ENCODE data around the gene KHNYN.

The KHNYN gene

GRCh38 chr14:24418492-24418873 is 11.3 kb upstream of the KHNYN start:
- TF ChIP-seq PAX5 (IDR thresholded peaks at IDR 0.05; ENCODE audit: insufficient read depth, low read length, severe bottlenecking) (no peak), TAF1 (IDR thresholded peaks at IDR 0.05; ENCODE audit: low read depth, low read length) (no peak), POU2F2 (IDR thresholded peaks at IDR 0.05; ENCODE audit: low read depth, low read length) (no peak), SPI1 (IDR thresholded peaks at IDR 0.05; ENCODE audit: low read depth, low read length) (no peak), POLR2AphosphoS5 (IDR thresholded peaks at IDR 0.05; ENCODE audit: low read depth, low read length) (no peak), POLR2A (IDR thresholded peaks at IDR 0.05; ENCODE audit: low read depth, low read length) (no peak)
- no peak for DNase-seq (ENCODE audit: insufficient read length, low spot score)
- FAIRE-seq = no peak

DNA sequence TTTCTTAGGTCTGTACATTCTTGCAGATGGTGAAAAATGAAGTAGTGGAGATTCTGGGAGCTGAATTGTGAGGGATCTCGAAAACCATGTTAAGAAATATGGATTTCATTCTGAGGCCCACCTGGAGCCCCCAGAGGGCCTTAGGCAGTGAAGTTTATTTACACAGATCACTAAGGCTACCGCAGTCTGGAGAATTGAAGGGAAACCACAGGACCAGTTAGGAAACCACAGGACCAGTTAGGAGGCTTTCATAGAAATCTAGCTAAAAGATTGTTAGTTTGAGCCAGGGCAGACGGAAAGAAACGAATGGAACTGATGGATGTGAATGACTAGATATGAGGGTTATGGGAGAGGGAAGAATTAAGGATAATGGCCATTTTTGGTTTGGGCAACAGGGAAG is 7.5 kb upstream of the KHNYN start:
- FAIRE-seq (no peak), DNase-seq (ENCODE audit: insufficient read length, low spot score) (no peak)
- TF ChIP-seq POLR2A (IDR thresholded peaks at IDR 0.05; ENCODE audit: low read depth, low read length) (no peak), POLR2AphosphoS5 (IDR thresholded peaks at IDR 0.05; ENCODE audit: low read depth, low read length) (no peak), SPI1 (IDR thresholded peaks at IDR 0.05; ENCODE audit: low read depth, low read length) (no peak), PAX5 (IDR thresholded peaks at IDR 0.05; ENCODE audit: insufficient read depth, low read length, severe bottlenecking) (no peak), POU2F2 (IDR thresholded peaks at IDR 0.05; ENCODE audit: low read depth, low read length) (no peak), TAF1 (IDR thresholded peaks at IDR 0.05; ENCODE audit: low read depth, low read length) (no peak)

- FAIRE-seq = peak; percentile 74
- no peak for DNase-seq (ENCODE audit: insufficient read length, low spot score)
- TF ChIP-seq POLR2AphosphoS5 (IDR thresholded peaks at IDR 0.05; ENCODE audit: low read depth, low read length) (no peak), POU2F2 (IDR thresholded peaks at IDR 0.05; ENCODE audit: low read depth, low read length) (no peak), POLR2A (IDR thresholded peaks at IDR 0.05; ENCODE audit: low read depth, low read length) (no peak), SPI1 (IDR thresholded peaks at IDR 0.05; ENCODE audit: low read depth, low read length) (no peak), TAF1 (IDR thresholded peaks at IDR 0.05; ENCODE audit: low read depth, low read length) (no peak), PAX5 (IDR thresholded peaks at IDR 0.05; ENCODE audit: insufficient read depth, low read length, severe bottlenecking) (no peak)
Observed at GRCh38 chr14:24422694-24423601, 6.8 kb upstream of the KHNYN start.

DNA sequence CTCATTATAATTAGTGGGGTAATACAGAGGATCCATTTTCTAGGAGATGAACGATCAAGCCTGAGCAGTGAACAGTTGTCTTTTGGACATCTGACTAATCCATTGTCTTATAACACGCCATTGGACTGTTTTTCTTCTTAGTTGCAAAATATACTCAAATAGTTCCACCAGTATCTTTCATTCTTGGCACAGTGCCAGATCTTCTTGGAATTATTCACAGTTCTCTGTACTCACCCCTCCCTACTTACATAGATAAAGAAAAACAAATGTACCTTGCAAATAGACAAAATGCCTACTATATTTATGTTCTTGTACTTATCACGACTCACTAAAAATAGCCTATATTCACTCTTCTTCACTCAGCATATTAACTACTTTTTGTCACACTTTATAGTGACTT is 4.0 kb upstream of the KHNYN start:
- TF ChIP-seq POLR2AphosphoS5 (IDR thresholded peaks at IDR 0.05; ENCODE audit: low read depth, low read length) (no peak), POU2F2 (IDR thresholded peaks at IDR 0.05; ENCODE audit: low read depth, low read length) (no peak), TAF1 (IDR thresholded peaks at IDR 0.05; ENCODE audit: low read depth, low read length) (no peak), SPI1 (IDR thresholded peaks at IDR 0.05; ENCODE audit: low read depth, low read length) (no peak), PAX5 (IDR thresholded peaks at IDR 0.05; ENCODE audit: insufficient read depth, low read length, severe bottlenecking) (no peak), POLR2A (IDR thresholded peaks at IDR 0.05; ENCODE audit: low read depth, low read length) (no peak)
- DNase-seq (ENCODE audit: insufficient read length, low spot score) (no peak), FAIRE-seq (no peak)

DNA sequence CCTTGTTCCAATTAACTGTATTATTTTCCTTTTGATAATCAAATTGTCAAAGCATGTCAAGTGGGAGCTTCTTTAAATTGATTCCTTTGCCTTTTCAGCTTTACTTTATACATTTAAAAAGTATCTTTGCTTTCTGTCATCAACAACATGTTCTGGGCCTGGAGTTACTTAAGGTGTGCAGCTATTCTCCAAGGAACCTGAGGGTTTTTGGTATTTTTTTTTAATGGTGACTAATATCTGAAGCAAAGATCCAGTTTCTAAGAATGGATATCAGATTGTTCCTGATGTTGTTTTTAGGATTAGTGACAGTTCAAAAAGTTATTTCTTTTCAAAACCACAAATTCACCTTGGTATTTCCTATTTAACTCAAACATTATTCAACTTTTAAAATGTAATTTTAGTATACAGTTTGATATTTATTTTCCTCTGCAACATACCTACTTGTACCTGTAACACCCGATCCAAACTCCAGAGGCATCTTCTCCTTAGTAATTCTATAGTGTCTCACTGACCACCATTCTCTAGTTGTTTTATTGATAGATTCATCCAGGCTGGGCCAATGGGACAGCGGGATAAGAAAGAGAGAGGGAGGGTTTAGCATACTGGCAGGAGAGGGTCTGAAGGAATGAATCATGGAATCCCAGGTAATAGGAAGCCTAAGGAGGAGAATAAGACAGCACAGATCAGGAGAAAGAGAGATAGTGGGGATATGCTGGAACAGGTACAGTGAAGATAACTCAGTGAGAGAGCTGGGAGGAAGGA is 3.4 kb upstream of the KHNYN start:
- no peak for TF ChIP-seq SPI1 (IDR thresholded peaks at IDR 0.05; ENCODE audit: low read depth, low read length)
- TF ChIP-seq POU2F2 (IDR thresholded peaks at IDR 0.05; ENCODE audit: low read depth, low read length) = no peak
- no peak for TF ChIP-seq POLR2A (IDR thresholded peaks at IDR 0.05; ENCODE audit: low read depth, low read length)
- no peak for TF ChIP-seq TAF1 (IDR thresholded peaks at IDR 0.05; ENCODE audit: low read depth, low read length)
- TF ChIP-seq POLR2AphosphoS5 (IDR thresholded peaks at IDR 0.05; ENCODE audit: low read depth, low read length) = no peak
- no peak for TF ChIP-seq PAX5 (IDR thresholded peaks at IDR 0.05; ENCODE audit: insufficient read depth, low read length, severe bottlenecking)
- DNase-seq (ENCODE audit: insufficient read length, low spot score) (no peak), FAIRE-seq (no peak)

- no peak for TF ChIP-seq POLR2A (IDR thresholded peaks at IDR 0.05; ENCODE audit: low read depth, low read length)
- no peak for TF ChIP-seq POU2F2 (IDR thresholded peaks at IDR 0.05; ENCODE audit: low read depth, low read length)
- no peak for TF ChIP-seq SPI1 (IDR thresholded peaks at IDR 0.05; ENCODE audit: low read depth, low read length)
- no peak for TF ChIP-seq PAX5 (IDR thresholded peaks at IDR 0.05; ENCODE audit: insufficient read depth, low read length, severe bottlenecking)
- TF ChIP-seq POLR2AphosphoS5 (IDR thresholded peaks at IDR 0.05; ENCODE audit: low read depth, low read length) = no peak
- no peak for TF ChIP-seq TAF1 (IDR thresholded peaks at IDR 0.05; ENCODE audit: low read depth, low read length)
- DNase-seq (ENCODE audit: insufficient read length, low spot score) = no peak
- FAIRE-seq = no peak
Observed at GRCh38 chr14:24426912-24427536, 2.7 kb upstream of the KHNYN start.

GRCh38 chr14:24427537-24428508 is 1.9 kb upstream of the KHNYN start:
- FAIRE-seq = no peak
- no peak for DNase-seq (ENCODE audit: insufficient read length, low spot score)

More at GRCh38 chr14:24427537-24428508, 1.9 kb upstream of the KHNYN start:
- TF ChIP-seq POU2F2 (IDR thresholded peaks at IDR 0.05; ENCODE audit: low read depth, low read length) = no peak
- no peak for TF ChIP-seq PAX5 (IDR thresholded peaks at IDR 0.05; ENCODE audit: insufficient read depth, low read length, severe bottlenecking)
- no peak for TF ChIP-seq POLR2A (IDR thresholded peaks at IDR 0.05; ENCODE audit: low read depth, low read length)
- TF ChIP-seq SPI1 (IDR thresholded peaks at IDR 0.05; ENCODE audit: low read depth, low read length) = no peak
- no peak for TF ChIP-seq POLR2AphosphoS5 (IDR thresholded peaks at IDR 0.05; ENCODE audit: low read depth, low read length)
- TF ChIP-seq TAF1 (IDR thresholded peaks at IDR 0.05; ENCODE audit: low read depth, low read length) = no peak
